Astrocyte of the cerebellum (primary cell): ENCODE results near the gene BMP6.

Experiments used
- DNase-seq: peaks from one replicate; pipeline ENCODE4 v3.0.0-alpha.2; 2011; ENCODE audit warnings: low read depth
- H3K4me3 ChIP-seq: 2 replicates; pipeline ENCODE4 v1.5.1; 2011; ENCODE audit warnings: mild to moderate bottlenecking, low read depth, low read length, moderate library complexity
- CTCF ChIP-seq: IDR thresholded peaks from 2 replicates; pipeline ENCODE4 v1.5.1; 2012; ENCODE audit warnings: low read length, low read depth, moderate library complexity, mild to moderate bottlenecking; ENCODE audit errors: missing control alignments
- in situ Hi-C: cut with HindIII; loops from 2 replicates; pipeline ENCODE4 v1.10.0; 2017; ENCODE audit warnings: low sequenced_read_pairs

Gene BMP6

GRCh38 chr6:7749478-7749877 lies 23.6 kb downstream of the BMP6 start:
- H3K4me3 ChIP-seq: no peak overlapping the region
- no peak for TF ChIP-seq CTCF
- no peak for DNase-seq
- in situ Hi-C loops: no loop called here

GRCh38 chr6:7750197-7750596 lies 24.3 kb downstream of the BMP6 start:
- H3K4me3 ChIP-seq: no peak overlapping the region
- in situ Hi-C loops: no loop called here
- TF ChIP-seq CTCF: no peak
- DNase-seq: no peak

GRCh38 chr6:7758456-7758855 lies 32.6 kb downstream of the BMP6 start:
- peak; percentile 97 for DNase-seq
- no peak overlapping the region for H3K4me3 ChIP-seq
- no peak for TF ChIP-seq CTCF
- in situ Hi-C loops: no loop called here

- in situ Hi-C loops: no loop called here
- DNase-seq: no peak
- TF ChIP-seq CTCF: no peak
- H3K4me3 ChIP-seq: no peak overlapping the region
Measured at GRCh38 chr6:7759320-7759719, 33.4 kb downstream of the BMP6 start.

GRCh38 chr6:7761051-7761450 lies 35.2 kb downstream of the BMP6 start:
- in situ Hi-C loops: no loop called here
- no peak for DNase-seq
- no peak overlapping the region for H3K4me3 ChIP-seq
- no peak for TF ChIP-seq CTCF

- H3K4me3 ChIP-seq: no peak overlapping the region
- no peak for DNase-seq
- in situ Hi-C loops: no loop called here
- no peak for TF ChIP-seq CTCF
Measured at GRCh38 chr6:7762760-7763159, 36.9 kb downstream of the BMP6 start.

GRCh38 chr6:7763881-7764280 lies 38.0 kb downstream of the BMP6 start:
- no peak for DNase-seq
- TF ChIP-seq CTCF: no peak
- in situ Hi-C loops: no loop called here
- H3K4me3 ChIP-seq: no peak overlapping the region
